GM06990 (cell line): Measurements from ENCODE around the gene EYA2.
"Not testable (repeated sequence)": the region's sequence is repeated elsewhere in the genome, so short reads cannot be mapped to it uniquely, and the experiment has no call there.

ENCODE experiments used
- DNase-seq: peaks from one replicate; pipeline ENCODE4 v3.0.0-alpha.2; 2011; ENCODE audit not compliant: insufficient read length; ENCODE audit errors: extremely low read depth
- H3K27me3 ChIP-seq: replicated peaks from 2 replicates; pipeline ENCODE4 v1.6.0; 2011; ENCODE audit warnings: low read length; ENCODE audit not compliant: control insufficient read depth, insufficient read depth
- H3K36me3 ChIP-seq: 2 replicates; pipeline ENCODE4 v1.5.1; 2011; ENCODE audit warnings: low read length; ENCODE audit not compliant: control insufficient read depth, insufficient read depth
- H3K4me3 ChIP-seq: replicated peaks from 2 replicates; pipeline ENCODE4 v1.5.1; 2011; ENCODE audit warnings: low read depth, mild to moderate bottlenecking, control low read depth, low read length
- TF ChIP-seq, protein P1 (sequence below): IDR thresholded peaks from 2 replicates; pipeline ENCODE4 v1.5.1; 2011; ENCODE audit warnings: low read length, control low read depth, mild to moderate bottlenecking, inconsistent platforms; ENCODE audit not compliant: insufficient read depth, poor library complexity, severe bottlenecking

EYA2 gene

DNA sequence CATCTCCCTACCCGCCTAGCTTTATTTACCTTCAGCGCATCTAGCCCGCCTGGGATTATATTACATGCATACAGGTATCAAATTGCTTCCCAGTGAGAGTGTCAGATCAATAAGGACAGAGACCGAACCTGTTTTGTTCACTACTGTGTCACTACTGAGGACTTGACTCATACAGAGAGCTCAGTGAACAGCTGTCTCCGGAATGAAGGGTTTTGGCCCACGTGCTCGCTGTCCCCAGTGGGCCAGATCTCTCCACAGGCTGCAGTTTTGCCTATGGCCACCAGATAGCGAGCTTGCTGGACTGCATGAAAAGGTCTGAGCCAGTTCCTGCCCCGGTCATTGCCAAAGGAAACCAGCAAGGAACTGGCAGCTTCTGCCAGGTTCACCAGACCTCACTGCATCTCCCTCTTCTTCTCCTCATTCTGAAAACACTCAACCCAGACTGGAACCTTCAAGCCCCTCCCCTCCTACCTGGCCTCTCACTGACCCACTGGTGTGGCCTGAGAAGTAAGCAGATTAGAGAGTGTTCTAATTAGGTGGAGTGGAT lies 311.0 kb downstream of the EYA2 start:
- Histone ChIP-seq H3K36me3 (peaks cover 7% of the 10 kb centered on the region), H3K27me3 (no peaks in the 10 kb centered on the region), H3K4me3 (no peak overlapping the region)
- TF ChIP-seq, protein P1, sequence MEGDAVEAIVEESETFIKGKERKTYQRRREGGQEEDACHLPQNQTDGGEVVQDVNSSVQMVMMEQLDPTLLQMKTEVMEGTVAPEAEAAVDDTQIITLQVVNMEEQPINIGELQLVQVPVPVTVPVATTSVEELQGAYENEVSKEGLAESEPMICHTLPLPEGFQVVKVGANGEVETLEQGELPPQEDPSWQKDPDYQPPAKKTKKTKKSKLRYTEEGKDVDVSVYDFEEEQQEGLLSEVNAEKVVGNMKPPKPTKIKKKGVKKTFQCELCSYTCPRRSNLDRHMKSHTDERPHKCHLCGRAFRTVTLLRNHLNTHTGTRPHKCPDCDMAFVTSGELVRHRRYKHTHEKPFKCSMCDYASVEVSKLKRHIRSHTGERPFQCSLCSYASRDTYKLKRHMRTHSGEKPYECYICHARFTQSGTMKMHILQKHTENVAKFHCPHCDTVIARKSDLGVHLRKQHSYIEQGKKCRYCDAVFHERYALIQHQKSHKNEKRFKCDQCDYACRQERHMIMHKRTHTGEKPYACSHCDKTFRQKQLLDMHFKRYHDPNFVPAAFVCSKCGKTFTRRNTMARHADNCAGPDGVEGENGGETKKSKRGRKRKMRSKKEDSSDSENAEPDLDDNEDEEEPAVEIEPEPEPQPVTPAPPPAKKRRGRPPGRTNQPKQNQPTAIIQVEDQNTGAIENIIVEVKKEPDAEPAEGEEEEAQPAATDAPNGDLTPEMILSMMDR: peak; percentile 90
- peak; percentile 60 for DNase-seq

DNA sequence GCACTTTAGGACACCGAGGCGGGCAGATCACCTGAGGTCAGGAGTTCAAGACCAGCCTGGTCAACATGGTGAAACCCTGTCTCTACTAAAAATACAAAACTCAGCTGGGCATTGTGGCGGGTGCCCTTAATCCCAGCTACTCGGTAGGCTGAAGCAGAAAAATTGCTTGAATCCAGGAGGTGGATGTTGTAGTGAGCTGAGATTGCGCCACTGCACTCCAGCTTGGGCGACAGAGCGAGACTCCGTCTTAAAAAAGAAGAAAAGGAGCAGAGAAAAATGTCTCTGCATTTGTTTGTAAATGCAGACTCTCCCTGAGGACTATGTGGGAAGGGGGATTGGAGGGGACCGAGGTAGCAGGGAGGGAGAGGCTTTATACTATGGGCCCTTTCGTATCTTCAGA lies 311.9 kb downstream of the EYA2 start:
- DNase-seq, H3K4me3 ChIP-seq, H3K27me3 ChIP-seq: not testable (repeated sequence)
- peaks cover 13% of the 10 kb centered on the region for H3K36me3 ChIP-seq

DNA sequence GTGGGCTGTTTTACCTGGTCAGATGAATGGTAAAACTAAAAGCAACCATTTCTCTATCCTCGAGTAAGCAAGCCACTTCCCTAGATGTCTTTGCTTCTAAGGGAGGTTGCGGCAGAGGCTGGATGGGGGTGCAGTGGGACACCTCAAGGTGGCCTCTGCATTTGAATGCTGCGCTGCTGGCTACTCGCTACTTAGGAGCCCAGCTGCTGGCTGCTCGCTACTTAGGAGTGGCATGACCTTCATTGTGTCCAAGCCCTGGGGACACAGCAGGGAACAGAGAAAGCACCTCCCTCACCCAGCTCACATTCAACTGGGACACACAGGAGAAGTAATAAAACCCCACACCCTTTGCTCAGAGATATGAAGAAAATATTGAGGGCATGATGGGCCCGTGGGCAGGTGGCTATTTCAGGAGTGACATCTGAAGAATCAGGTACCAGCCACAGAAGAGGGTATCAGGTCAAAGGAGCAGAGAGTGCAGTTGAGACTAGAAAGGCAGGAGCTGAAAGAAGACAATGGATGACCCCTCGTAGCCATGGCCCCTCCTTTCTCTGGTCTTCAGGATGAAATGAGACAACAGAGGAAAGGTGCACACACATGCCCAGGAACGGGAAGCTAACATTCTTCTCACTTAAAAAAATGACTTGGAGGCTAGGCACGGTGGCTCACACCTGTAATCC lies 312.5 kb downstream of the EYA2 start:
- Histone ChIP-seq H3K4me3 (no peak overlapping the region), H3K36me3 (peaks cover 16% of the 10 kb centered on the region)

DNA sequence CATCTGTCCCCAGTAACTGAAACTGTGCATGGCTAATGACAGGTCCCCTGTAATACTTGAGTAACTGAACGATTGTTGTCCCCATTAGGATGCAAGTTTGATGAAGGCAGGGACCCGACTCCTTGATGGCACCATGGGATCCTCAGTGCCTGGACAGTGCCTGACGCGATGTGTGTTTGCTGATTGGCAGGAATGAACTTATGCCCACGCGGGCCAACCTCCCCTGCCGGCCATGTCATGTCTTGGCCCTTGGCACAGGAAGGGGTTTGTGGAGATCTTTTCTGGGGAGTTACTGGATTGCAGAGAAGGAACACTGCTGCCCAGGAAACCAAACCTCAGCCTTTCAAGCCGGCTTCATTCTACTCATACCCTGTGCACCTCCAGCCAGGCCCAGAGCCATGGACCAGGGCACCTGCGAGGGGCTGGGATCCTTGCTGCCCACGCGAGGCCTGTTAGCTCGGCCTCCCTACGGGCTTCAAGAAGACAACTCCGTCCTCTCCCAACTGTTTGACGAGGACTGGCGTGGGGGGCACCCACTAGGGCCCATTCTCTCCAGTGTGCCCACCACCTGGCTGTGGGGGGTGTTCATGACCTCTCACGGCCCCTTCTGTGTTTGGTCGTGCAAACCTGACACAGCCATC lies 314.0 kb downstream of the EYA2 start:
- TF ChIP-seq, protein P1: no peak
- H3K4me3 ChIP-seq: no peak overlapping the region
- H3K36me3 ChIP-seq: peaks cover 24% of the 10 kb centered on the region
- H3K27me3 ChIP-seq: no peaks in the 10 kb centered on the region
- DNase-seq: no peak

More for the DNA sequence above, 312.5 kb downstream of the EYA2 start:
- TF ChIP-seq, protein P1: no peak
- no peak for DNase-seq
- H3K27me3 ChIP-seq: no peaks in the 10 kb centered on the region

DNA sequence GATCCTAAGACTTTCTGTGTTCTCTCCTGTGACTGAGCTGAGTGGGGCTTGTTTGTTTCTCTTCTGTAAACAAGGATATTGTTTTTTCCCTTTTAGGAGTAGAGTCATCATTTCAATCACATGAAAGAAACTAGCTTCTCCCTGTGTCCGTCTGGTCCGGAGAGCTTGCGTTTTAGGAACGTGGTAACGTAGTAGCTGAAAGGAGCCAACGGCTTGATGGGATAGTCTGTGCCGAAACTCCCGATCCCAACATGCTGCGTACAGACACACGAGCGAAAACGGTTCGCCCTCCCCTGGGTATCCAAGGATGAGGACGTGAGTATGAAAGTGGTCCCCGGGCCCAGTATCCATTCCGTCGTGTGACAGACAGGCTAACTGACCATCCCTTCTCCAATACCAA lies 315.3 kb downstream of the EYA2 start:
- Histone ChIP-seq H3K36me3 (peaks cover 31% of the 10 kb centered on the region), H3K4me3 (no peak overlapping the region), H3K27me3 (no peaks in the 10 kb centered on the region)
- TF ChIP-seq, protein P1: no peak
- no peak for DNase-seq

DNA sequence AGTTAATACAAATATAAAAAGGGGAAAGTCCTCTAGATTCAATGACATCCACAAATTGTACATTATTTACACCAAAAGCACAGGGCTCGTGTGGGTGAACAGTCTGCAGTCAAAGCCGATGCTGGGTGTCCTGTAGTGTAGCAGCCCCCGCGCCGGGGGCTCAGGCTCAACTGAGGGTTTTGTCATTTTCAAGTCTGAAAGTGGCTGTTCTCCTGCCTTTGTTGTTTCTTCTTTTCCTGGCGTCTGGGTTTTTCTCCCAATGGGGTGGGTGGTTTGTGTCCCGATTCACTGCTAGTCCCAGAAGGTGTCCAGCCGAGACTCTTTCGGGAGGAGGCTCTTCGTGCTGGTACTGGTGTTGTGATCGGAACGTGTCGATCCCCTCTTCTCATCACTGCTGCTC lies 315.8 kb downstream of the EYA2 start:
- TF ChIP-seq, protein P1: no peak
- peaks cover 31% of the 10 kb centered on the region for H3K36me3 ChIP-seq
- DNase-seq: no peak
- H3K27me3 ChIP-seq: no peaks in the 10 kb centered on the region
- H3K4me3 ChIP-seq: no peak overlapping the region
